ENCODE data around the gene HTRA1.

DNA sequence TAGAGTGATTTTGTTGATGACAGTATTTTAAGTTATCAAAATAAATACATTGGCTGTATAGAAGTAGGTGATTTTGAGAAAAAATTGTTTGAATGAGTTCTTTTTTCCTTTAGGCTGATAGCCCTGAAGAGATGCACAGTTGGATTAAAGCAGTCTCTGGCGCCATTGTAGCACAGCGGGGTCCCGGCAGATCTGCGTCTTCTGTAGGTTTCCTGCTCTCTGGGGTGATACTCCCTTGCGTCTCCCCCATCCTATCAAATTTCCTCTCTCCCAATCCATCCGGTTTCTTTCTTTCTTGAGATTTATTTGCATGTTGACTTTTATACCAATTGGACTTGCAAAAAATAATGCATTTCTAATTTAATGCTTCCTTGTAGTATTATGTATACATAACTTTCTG, 34.5 kb upstream of the HTRA1 start:
- TF ChIP-seq, protein P1, sequence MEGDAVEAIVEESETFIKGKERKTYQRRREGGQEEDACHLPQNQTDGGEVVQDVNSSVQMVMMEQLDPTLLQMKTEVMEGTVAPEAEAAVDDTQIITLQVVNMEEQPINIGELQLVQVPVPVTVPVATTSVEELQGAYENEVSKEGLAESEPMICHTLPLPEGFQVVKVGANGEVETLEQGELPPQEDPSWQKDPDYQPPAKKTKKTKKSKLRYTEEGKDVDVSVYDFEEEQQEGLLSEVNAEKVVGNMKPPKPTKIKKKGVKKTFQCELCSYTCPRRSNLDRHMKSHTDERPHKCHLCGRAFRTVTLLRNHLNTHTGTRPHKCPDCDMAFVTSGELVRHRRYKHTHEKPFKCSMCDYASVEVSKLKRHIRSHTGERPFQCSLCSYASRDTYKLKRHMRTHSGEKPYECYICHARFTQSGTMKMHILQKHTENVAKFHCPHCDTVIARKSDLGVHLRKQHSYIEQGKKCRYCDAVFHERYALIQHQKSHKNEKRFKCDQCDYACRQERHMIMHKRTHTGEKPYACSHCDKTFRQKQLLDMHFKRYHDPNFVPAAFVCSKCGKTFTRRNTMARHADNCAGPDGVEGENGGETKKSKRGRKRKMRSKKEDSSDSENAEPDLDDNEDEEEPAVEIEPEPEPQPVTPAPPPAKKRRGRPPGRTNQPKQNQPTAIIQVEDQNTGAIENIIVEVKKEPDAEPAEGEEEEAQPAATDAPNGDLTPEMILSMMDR (IDR thresholded peaks at IDR 0.05) = no peak
- no peak for TF ChIP-seq POLR2A (IDR thresholded peaks at IDR 0.05)
